HG03139 (cell line): Measurements from ENCODE around the gene ARL8B.
A peak's percentile ranks its signal among the peaks of the same experiment; 100 is the strongest.
"Not testable (repeated sequence)": the region's sequence is repeated elsewhere in the genome, so short reads cannot be mapped to it uniquely, and the experiment has no call there.

Experiments used
- ATAC-seq: cut with Tn5 transposase; IDR thresholded peaks from one replicate; pipeline ENCODE4 v1.9.1; 2021; ENCODE audit not compliant: unreplicated experiment

The ARL8B gene

GRCh38 chr3:5122030-5122740, at the start of gene ARL8B:
Gene ARL8B (plus strand): TSS chr3:5122292. CDS start chr3:5122466, 174 bp downstream.
- peak; percentile 98 for ATAC-seq

GRCh38 chr3:5073374-5074085, 48.6 kb upstream of the ARL8B start:
- ATAC-seq, result no peak

- no peak for ATAC-seq
Measured at GRCh38 chr3:5078151-5078550, 43.9 kb upstream of the ARL8B start.

- ATAC-seq, result no peak
Measured at GRCh38 chr3:5079761-5080160, 42.3 kb upstream of the ARL8B start.

- no peak for ATAC-seq
Measured at GRCh38 chr3:5080779-5081550, 41.1 kb upstream of the ARL8B start.

GRCh38 chr3:5081973-5082788, 39.9 kb upstream of the ARL8B start:
- not testable (repeated sequence) for ATAC-seq

- ATAC-seq, result no peak
Measured at GRCh38 chr3:5082789-5083115, 39.3 kb upstream of the ARL8B start.

GRCh38 chr3:5084224-5084623, 37.9 kb upstream of the ARL8B start:
- ATAC-seq, result no peak

- ATAC-seq, result no peak
Measured at GRCh38 chr3:5086708-5087107, 35.4 kb upstream of the ARL8B start.

- no peak for ATAC-seq
Measured at GRCh38 chr3:5087209-5087608, 34.9 kb upstream of the ARL8B start.

- no peak for ATAC-seq
Measured at GRCh38 chr3:5090197-5090596, 31.9 kb upstream of the ARL8B start.

- ATAC-seq, result no peak
Measured at GRCh38 chr3:5092018-5092417, 30.1 kb upstream of the ARL8B start.

GRCh38 chr3:5093731-5094130, 28.4 kb upstream of the ARL8B start:
- ATAC-seq, result no peak

GRCh38 chr3:5095886-5096285, 26.2 kb upstream of the ARL8B start:
- no peak for ATAC-seq

GRCh38 chr3:5096336-5097008, 25.6 kb upstream of the ARL8B start:
- no peak for ATAC-seq

- ATAC-seq, result no peak
Measured at GRCh38 chr3:5098346-5098745, 23.7 kb upstream of the ARL8B start.

- ATAC-seq, result no peak
Measured at GRCh38 chr3:5102532-5102931, 19.6 kb upstream of the ARL8B start.

GRCh38 chr3:5103743-5104142, 18.3 kb upstream of the ARL8B start:
- ATAC-seq, result no peak

- no peak for ATAC-seq
Measured at GRCh38 chr3:5105050-5105449, 17.0 kb upstream of the ARL8B start.

- not testable (repeated sequence) for ATAC-seq
Measured at GRCh38 chr3:5106371-5106770, 15.7 kb upstream of the ARL8B start.

GRCh38 chr3:5106933-5107334, 15.2 kb upstream of the ARL8B start:
- not testable (repeated sequence) for ATAC-seq
